HG03025 (cell line): Measurements from ENCODE around the gene EDEM2.
"Not testable (repeated sequence)": the region's sequence is repeated elsewhere in the genome, so short reads cannot be mapped to it uniquely, and the experiment has no call there.

Experiments used
- ATAC-seq: cut with Tn5 transposase; IDR thresholded peaks from one replicate; pipeline ENCODE4 v1.9.1; 2021; ENCODE audit warnings: mild to moderate bottlenecking, moderate library complexity; ENCODE audit not compliant: unreplicated experiment, low FRiP score

The EDEM2 gene

DNA sequence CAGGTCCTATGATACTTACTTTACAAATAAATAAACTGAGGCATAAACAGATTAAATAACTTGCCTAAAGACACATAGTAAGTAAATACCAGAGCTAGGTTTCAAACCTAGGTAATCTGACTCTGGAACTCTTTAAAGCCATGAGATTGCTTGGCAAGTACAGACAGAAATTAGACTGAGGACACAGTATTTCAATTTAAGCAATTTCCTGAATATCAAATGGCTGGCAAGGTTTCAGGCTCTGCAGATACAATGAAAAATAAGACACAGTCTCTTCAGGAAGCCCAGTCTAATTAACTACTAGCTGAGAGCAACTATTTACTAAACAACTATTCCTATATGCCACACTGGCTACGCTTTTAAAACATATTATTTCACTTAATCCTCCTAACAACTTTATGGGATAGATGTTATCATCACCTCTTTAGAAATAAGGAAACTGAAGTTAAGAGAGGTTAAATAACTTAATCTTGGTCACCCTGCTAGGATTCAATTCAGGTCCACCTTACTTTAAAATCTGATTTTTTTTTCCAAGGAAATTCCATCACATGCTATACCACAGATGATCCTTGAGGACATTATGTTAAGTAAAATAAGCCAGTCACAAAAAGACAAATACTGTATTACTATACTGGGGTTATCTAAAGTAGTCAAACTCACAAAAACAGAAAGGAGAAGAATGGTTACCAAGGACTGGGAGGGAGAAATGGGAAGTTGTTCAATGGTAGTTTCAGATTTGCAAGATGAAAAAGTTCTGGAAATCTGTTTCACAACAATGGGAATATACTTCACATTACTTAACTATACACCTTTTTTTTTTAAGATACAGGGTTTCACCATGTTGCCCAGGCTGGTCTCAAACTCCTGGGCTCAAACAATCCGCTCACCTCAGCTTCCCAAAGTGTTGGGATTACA, 58.6 kb downstream of the EDEM2 start:
- ATAC-seq = no peak

DNA sequence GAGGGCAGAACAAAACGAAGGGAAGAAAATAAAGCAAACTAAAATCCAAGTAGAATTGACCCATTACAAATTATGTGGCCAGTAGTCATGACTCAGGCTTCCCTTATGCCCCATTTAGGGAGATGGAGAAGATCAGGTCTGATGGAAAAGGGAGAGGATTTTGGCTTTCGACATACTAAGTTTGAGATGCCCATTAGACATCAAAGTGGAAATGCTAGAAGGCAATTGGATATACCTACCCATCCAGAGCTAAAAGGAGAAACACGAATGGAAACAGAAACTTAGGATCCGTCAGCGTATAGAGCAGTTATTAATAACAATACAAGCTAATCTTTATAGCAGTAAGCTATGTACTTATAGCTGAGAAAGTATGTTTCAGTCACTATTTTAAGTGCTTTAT, 59.3 kb downstream of the EDEM2 start:
- ATAC-seq = no peak

DNA sequence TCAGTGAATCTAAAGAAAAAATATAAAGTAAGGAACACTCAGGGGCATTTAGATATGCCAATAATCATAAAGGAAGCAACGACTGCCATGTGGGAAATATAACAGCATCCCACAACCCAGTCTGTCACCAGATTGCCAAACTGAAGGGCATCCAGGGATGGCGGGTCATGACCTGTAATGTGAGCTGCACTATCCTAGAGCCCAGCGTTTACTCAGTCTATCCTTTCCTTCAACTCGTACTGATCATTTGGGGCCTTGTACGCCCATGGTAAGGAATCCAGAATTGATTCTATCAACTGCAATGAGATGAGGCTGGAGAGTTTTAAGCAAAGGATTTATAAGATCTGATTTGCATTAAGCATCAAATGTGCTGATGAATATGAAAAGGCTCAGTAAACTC, 59.8 kb downstream of the EDEM2 start:
- ATAC-seq = no peak

- ATAC-seq = no peak
These were observed 61.5 kb downstream of the EDEM2 start for GRCh38 chr20:35085477-35086225.

DNA sequence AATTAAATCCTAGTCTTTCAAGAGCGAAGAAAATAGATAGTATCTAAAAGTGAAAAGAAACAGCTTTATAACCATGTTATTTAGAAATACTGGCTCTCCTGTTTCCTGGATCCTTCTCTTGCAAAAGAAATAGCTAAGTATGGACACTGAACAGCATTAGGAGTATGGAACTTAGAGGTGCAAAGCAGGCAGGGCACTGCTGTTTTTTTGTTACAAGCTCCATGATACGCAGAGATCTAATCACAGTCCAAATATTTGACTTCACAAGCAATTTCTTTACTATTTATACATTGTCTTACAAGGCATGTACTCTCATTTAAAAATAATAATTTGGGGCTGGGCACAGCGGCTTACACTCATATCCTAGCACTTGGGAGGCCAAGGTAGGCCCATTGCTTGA, 62.1 kb downstream of the EDEM2 start:
- ATAC-seq = no peak

GRCh38 chr20:35080348-35080642, 66.8 kb downstream of the EDEM2 start:
- ATAC-seq = not testable (repeated sequence)

DNA sequence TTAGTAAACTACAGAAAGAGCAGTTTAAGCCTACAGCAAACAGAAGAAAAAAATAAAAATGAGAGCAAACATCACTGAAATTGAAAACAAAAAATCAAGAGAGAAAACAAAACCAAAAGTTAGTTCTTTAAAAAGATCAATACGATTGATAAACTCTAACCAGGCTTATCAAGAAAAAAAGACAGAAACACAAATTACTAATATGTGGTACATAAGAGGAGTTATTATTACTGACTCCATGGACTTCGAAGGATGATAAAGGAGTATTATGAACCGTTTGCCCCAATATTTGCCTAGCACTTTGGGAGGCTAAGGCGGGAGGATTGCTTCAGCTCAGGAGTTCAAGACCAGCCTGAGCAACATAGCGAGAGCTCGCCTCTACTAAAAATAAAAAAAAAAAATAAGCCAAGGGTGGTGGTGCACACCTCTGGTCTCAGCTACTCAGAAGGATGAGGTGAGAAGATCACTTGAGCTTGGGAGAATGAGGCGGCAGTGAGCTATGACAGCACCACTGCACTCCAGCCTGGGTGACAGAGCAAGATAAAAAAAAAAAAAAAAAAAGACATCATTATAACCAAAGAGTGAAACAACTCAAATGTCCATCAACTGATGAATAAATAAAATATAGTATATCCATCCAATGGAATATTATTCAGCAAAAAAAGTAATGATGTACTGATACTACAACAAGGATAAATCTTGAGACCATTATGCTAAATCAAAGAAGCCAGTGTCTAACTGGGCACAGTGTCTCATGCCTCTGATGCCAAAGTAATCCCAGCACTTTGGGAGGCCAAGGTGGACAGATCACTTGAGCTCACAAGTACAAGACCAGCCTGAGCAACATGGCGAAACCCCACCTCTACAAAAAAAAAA, 67.4 kb downstream of the EDEM2 start:
- ATAC-seq = no peak

DNA sequence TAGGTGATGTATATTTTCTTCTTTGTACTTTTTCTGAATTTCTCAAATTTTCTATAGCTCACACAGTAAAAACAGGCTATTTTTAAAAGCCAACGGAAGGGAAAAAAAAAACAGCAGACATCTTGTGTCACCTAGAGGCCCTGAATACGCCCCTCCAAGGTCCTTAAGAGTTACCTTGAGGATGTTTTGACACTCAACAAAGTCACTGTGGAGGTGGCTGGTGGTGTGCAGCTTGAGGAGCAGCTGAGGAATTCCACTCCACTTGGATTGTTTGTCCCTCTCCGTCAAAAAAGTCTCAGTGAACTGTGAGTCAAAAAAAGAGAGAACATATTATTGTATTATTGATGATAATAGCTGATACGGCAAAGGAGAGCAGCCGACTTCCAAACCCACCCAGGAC, 69.3 kb downstream of the EDEM2 start:
- ATAC-seq = no peak

DNA sequence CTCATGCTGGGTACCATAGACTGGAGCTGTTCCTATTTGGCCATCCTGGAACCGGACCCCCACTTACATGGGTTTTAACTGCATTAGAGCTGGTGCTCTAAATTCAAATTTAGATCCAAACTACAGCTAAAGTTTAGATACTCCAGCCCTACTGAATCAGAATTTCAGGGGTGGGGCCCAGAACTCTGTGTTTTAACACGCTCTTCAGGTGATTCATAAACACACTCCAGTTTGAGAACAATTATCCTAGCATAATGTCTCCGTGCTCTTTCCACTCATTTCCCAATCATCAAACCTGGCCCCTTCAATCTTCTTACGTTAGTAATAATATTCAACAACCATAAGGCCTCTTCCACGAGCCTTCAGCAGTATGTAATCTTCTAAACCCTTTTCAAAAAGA, 69.8 kb downstream of the EDEM2 start:
- ATAC-seq = no peak

- ATAC-seq = not testable (repeated sequence)
These were observed 75.5 kb downstream of the EDEM2 start for GRCh38 chr20:35071436-35072153.

GRCh38 chr20:35066194-35066593, 80.9 kb downstream of the EDEM2 start:
- no peak for ATAC-seq
